ENCODE measurements around the gene MEIOB.
"Not testable (repeated sequence)": the region's sequence is repeated elsewhere in the genome, so short reads cannot be mapped to it uniquely, and the experiment has no call there.

The MEIOB gene

GRCh38 chr16:1884155-1884760 is 12.3 kb upstream of the MEIOB start:
- Histone ChIP-seq H3K4me3 (no peak overlapping the region), H3K27ac (no peak overlapping the region)
- TF ChIP-seq CTCF (IDR thresholded peaks at IDR 0.05): no peak
- DNase-seq (ENCODE audit: low spot score): no peak

- H3K4me3 ChIP-seq; H3K27ac ChIP-seq; DNase-seq (ENCODE audit: low spot score): not testable (repeated sequence)
These were observed 9.2 kb upstream of the MEIOB start for GRCh38 chr16:1881172-1881571.

GRCh38 chr16:1879477-1879876 is 7.5 kb upstream of the MEIOB start:
- no peak for TF ChIP-seq CTCF (IDR thresholded peaks at IDR 0.05)
- DNase-seq (ENCODE audit: low spot score): no peak
- no peak overlapping the region for H3K27ac ChIP-seq
- H3K4me3 ChIP-seq: no peak overlapping the region

- Histone ChIP-seq H3K4me3 (no peak overlapping the region), H3K27ac (no peak overlapping the region)
- no peak for TF ChIP-seq CTCF (IDR thresholded peaks at IDR 0.05)
- DNase-seq (ENCODE audit: low spot score): no peak
These were observed 6.3 kb upstream of the MEIOB start for GRCh38 chr16:1878256-1878655.

GRCh38 chr16:1877804-1878203 is 5.8 kb upstream of the MEIOB start:
- DNase-seq (ENCODE audit: low spot score): no peak
- Histone ChIP-seq H3K27ac (no peak overlapping the region), H3K4me3 (no peak overlapping the region)
- TF ChIP-seq CTCF (IDR thresholded peaks at IDR 0.05): no peak

- DNase-seq (ENCODE audit: low spot score): no peak
- H3K27ac ChIP-seq: no peak overlapping the region
- no peak for TF ChIP-seq CTCF (IDR thresholded peaks at IDR 0.05)
- H3K4me3 ChIP-seq: no peak overlapping the region
These were observed 5.1 kb upstream of the MEIOB start for GRCh38 chr16:1877089-1877488.

- no peak for TF ChIP-seq CTCF (IDR thresholded peaks at IDR 0.05)
- H3K4me3 ChIP-seq: no peak overlapping the region
- no peak overlapping the region for H3K27ac ChIP-seq
- DNase-seq (ENCODE audit: low spot score): no peak
These were observed 4.5 kb upstream of the MEIOB start for GRCh38 chr16:1876468-1876867.

GRCh38 chr16:1876066-1876465 is 4.1 kb upstream of the MEIOB start:
- H3K27ac ChIP-seq; H3K4me3 ChIP-seq; DNase-seq (ENCODE audit: low spot score): not testable (repeated sequence)
